OCI-LY1 (cell line): ENCODE measurements around the gene SLC6A3.

Experiments used
- H2AFZ ChIP-seq: fragments of 200-600 bp; sonication (generic), shearing (Covaris generic); 2 replicates; pipeline ENCODE4 v1.6.0; 2014; ENCODE audit warnings: antibody characterized with exemption, mild to moderate bottlenecking, low read length
- H3F3A ChIP-seq: fragments of 200-600 bp; sonication (generic), shearing (Covaris generic); 2 replicates; pipeline ENCODE4 v1.6.0; 2014; ENCODE audit warnings: mild to moderate bottlenecking, antibody characterized with exemption, low read length, moderate library complexity; ENCODE audit not compliant: insufficient read depth
- H3K27ac ChIP-seq: fragments of 200-600 bp; sonication (generic); 2 replicates; pipeline ENCODE4 v1.5.1; 2014; ENCODE audit warnings: low read length, mixed run types, mild to moderate bottlenecking, low read depth; ENCODE audit not compliant: poor library complexity, severe bottlenecking
- H3K27me3 ChIP-seq: fragments of 200-600 bp; sonication (generic); 2 replicates; pipeline ENCODE4 v1.6.0; 2014; ENCODE audit warnings: antibody characterized with exemption, mild to moderate bottlenecking, low read length, moderate library complexity; ENCODE audit not compliant: insufficient read depth
- H3K36me3 ChIP-seq: fragments of 200-600 bp; sonication (generic); 2 replicates; pipeline ENCODE4 v1.6.1; 2014; ENCODE audit warnings: mild to moderate bottlenecking, antibody characterized with exemption, low read length, moderate library complexity, mixed read lengths; ENCODE audit not compliant: insufficient read depth
- H3K4me1 ChIP-seq: fragments of 200-600 bp; sonication (generic); 2 replicates; pipeline ENCODE4 v1.5.1; 2014; ENCODE audit warnings: mild to moderate bottlenecking, low read length, moderate library complexity; ENCODE audit not compliant: insufficient read depth, severe bottlenecking
- H3K4me2 ChIP-seq: fragments of 200-600 bp; sonication (generic), shearing (Covaris generic); 2 replicates; pipeline ENCODE4 v1.6.1; 2014; ENCODE audit warnings: low read length
- H3K4me3 ChIP-seq: fragments of 200-600 bp; sonication (generic); 2 replicates; pipeline ENCODE4 v1.5.1; 2014; ENCODE audit warnings: low read length, low read depth, mild to moderate bottlenecking, mixed read lengths; ENCODE audit not compliant: poor library complexity, severe bottlenecking
- H3K79me2 ChIP-seq: fragments of 200-600 bp; shearing (Covaris generic); 2 replicates; pipeline ENCODE4 v1.6.1; 2016; ENCODE audit warnings: mixed run types, low read length, mixed read lengths; ENCODE audit not compliant: insufficient read depth
- H3K9ac ChIP-seq: fragments of 200-600 bp; sonication (generic), shearing (Covaris generic); 2 replicates; pipeline ENCODE4 v1.6.1; 2014; ENCODE audit warnings: mild to moderate bottlenecking, low read length, mixed read lengths
- H3K9me2 ChIP-seq: fragments of 200-600 bp; sonication (generic), shearing (Covaris generic); 2 replicates; pipeline ENCODE4 v1.6.1; 2014; ENCODE audit warnings: low read depth, mild to moderate bottlenecking, low read length, mixed read lengths
- H3K9me3 ChIP-seq: fragments of 200-600 bp; shearing (Covaris generic); 2 replicates; pipeline ENCODE4 v1.6.1; 2014; ENCODE audit warnings: low read length, mixed read lengths
- H4K20me1 ChIP-seq: fragments of 200-600 bp; sonication (generic), shearing (Covaris generic); 2 replicates; pipeline ENCODE4 v1.6.0; 2016; ENCODE audit warnings: mild to moderate bottlenecking, low read length; ENCODE audit not compliant: insufficient read depth
- CTCF ChIP-seq: fragments of 200-600 bp; sonication (generic), shearing (Covaris generic); IDR thresholded peaks from 2 replicates; pipeline ENCODE4 v1.5.1; 2017; ENCODE audit warnings: mild to moderate bottlenecking, antibody characterized with exemption, low read length, moderate library complexity, mixed read lengths
- EZH2 ChIP-seq: fragments of 200-600 bp; sonication (generic), shearing (Covaris generic); IDR thresholded peaks from 2 replicates; pipeline ENCODE4 v1.8.0; 2017; ENCODE audit warnings: borderline replicate concordance, mixed run types, mild to moderate bottlenecking, antibody characterized with exemption, low read length, moderate library complexity, mixed read lengths

The SLC6A3 gene

GRCh38 chr5:1488882-1489680 is 43.8 kb upstream of the SLC6A3 start:
- Histone ChIP-seq H2AFZ (no peak overlapping the region), H3K4me3 (no peak overlapping the region), H3K27me3 (no peaks in the 10 kb centered on the region), H3K36me3 (peaks cover 43% of the 10 kb centered on the region), H3K9ac (no peak overlapping the region), H3K4me1 (peaks cover 21% of the 10 kb centered on the region), H3K4me2 (no peak overlapping the region), H4K20me1 (no peaks in the 10 kb centered on the region), H3F3A (no peaks in the 10 kb centered on the region), H3K9me2 (no peaks in the 10 kb centered on the region), H3K27ac (no peak overlapping the region), H3K9me3 (no peaks in the 10 kb centered on the region), H3K79me2 (no peaks in the 10 kb centered on the region)
- TF ChIP-seq CTCF = no peak; the same call in 1 of the 2 replicates
- no peak for TF ChIP-seq EZH2

GRCh38 chr5:1487079-1487764 is 42.0 kb upstream of the SLC6A3 start:
- no peak overlapping the region for H3K27ac ChIP-seq
- H3K79me2 ChIP-seq = no peaks in the 10 kb centered on the region
- H3K9me2 ChIP-seq = no peaks in the 10 kb centered on the region
- TF ChIP-seq EZH2 (no peak), CTCF (no peak)
- no peak overlapping the region for H3K4me3 ChIP-seq
- no peaks in the 10 kb centered on the region for H3F3A ChIP-seq
- no peak overlapping the region for H3K9ac ChIP-seq
- no peaks in the 10 kb centered on the region for H3K27me3 ChIP-seq
- peaks cover 21% of the 10 kb centered on the region for H3K4me1 ChIP-seq
- peaks cover 38% of the 10 kb centered on the region for H3K36me3 ChIP-seq
- H3K9me3 ChIP-seq = no peaks in the 10 kb centered on the region
- H4K20me1 ChIP-seq = no peaks in the 10 kb centered on the region
- H2AFZ ChIP-seq = no peak overlapping the region
- no peak overlapping the region for H3K4me2 ChIP-seq

GRCh38 chr5:1486271-1486670 is 41.0 kb upstream of the SLC6A3 start:
- peaks cover 30% of the 10 kb centered on the region for H3K4me1 ChIP-seq
- H3K9me2 ChIP-seq = no peaks in the 10 kb centered on the region
- no peaks in the 10 kb centered on the region for H4K20me1 ChIP-seq
- no peaks in the 10 kb centered on the region for H3K27me3 ChIP-seq
- H3K79me2 ChIP-seq = no peaks in the 10 kb centered on the region
- H2AFZ ChIP-seq = no peak overlapping the region
- no peaks in the 10 kb centered on the region for H3K9me3 ChIP-seq
- no peak overlapping the region for H3K27ac ChIP-seq
- no peak overlapping the region for H3K4me2 ChIP-seq
- H3F3A ChIP-seq = no peaks in the 10 kb centered on the region
- H3K36me3 ChIP-seq = peaks cover 31% of the 10 kb centered on the region
- H3K9ac ChIP-seq = no peak overlapping the region
- H3K4me3 ChIP-seq = no peak overlapping the region
- TF ChIP-seq EZH2 = no peak
- TF ChIP-seq CTCF = no peak
